Left ventricle myocardium superior (tissue), 1 donor: ENCODE data around the gene MOB1A. TPM values are rescaled to one million over a fixed set of nuclear protein-coding genes. Genes with fewer than 3 reads are reported as not detected.
A peak's percentile ranks its signal among the peaks of the same experiment; 100 is the strongest.

Source experiments
- ATAC-seq: fragments of 200-7000 bp; cut with Tn5 transposase; one replicate; pipeline ENCODE4 v1.9.1; 2020; ENCODE audit warnings: mild to moderate bottlenecking, moderate library complexity
- DNase-seq: peaks from one replicate; pipeline ENCODE4 v3.0.0-alpha.2; 2020
- intact Hi-C: fragments of 100-400 bp; cut with micrococcal nuclease; formaldehyde crosslinking; loops from one replicate; pipeline ENCODE4 v1.11.0; 2022
- total RNA-seq: library from RNA; stranded (reverse); fragmentation: NEBNext Ultra II Directional; extraction: Animal tissue kit (Norgen Biotek cat#: 25700); gene quantifications from one replicate; pipeline ENCODE4 v1.2.1, GENCODE V29; 2021
- donor health status: DM: no; HTN: yes; CAD: no; lungs with severe emphysema.

The MOB1A gene
- total RNA-seq, 1 donor from 2014 or later, result 55.6 TPM

DNA sequence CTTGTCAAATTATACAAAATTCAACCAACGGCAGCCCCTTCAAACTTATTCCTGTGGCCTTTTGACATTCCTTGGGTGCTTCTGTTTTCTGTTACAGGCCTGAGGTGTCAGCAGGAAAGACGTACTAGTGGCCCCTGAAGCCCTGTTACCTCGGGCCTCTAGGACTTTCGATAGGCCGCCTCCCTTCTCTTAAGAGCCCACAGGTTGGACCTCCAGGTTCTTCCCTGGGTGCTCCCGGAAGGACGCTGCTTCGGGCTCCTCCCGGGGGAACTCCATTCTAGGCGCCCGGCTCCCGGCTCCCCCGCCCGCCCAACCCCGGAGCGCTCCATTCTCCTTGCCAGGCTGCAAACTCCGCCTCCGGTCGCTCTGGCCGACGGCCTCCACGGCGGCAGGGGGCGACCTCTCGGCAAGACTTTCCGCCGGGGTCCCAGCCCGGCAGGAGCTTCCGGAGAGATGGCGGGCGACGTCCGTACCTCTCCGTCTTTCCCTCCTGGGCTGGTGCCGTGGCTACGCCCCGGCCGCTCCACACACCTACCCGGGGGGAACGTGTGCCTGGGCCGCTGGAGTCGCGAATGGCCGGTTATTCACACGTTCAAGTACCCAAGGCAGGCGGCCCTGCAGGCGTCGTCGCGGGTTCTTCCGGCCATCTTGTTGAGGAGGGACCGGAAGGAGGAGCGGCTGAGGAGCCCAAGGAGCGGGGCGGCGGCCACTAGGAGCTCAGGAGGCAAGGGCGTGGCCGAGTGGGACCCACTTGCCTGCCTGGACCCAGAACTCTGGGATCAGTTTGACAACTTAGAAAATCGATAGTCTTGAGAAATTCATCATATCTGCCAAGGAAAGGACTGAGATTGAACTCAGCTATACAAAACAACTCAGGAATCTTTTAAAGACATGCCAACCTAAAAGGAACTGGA lies 58.5 kb downstream of the MOB1A start:
- intact Hi-C loops, result no loop called here
- DNase-seq (peak; percentile 88), ATAC-seq (peak; percentile 100)

DNA sequence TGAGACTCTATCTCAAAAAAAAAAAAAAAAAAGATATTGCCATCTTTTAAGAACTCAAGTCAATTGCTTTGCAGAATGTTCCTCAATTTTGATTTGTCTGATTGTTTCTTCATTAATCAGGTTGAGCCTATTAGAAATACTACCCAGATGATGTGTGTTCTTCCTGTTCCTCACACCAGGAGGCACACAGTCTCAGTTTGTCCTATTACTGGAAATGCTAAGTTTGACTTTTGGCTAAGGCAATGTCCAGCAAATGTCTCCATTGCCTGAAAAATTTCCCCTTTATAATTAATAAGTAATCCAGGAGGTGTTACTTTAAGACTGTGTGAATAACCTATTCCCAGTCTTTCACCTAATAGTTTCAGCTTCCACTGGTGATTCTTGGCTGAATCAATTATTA lies 59.3 kb downstream of the MOB1A start:
- intact Hi-C loops, result no loop called here

DNA sequence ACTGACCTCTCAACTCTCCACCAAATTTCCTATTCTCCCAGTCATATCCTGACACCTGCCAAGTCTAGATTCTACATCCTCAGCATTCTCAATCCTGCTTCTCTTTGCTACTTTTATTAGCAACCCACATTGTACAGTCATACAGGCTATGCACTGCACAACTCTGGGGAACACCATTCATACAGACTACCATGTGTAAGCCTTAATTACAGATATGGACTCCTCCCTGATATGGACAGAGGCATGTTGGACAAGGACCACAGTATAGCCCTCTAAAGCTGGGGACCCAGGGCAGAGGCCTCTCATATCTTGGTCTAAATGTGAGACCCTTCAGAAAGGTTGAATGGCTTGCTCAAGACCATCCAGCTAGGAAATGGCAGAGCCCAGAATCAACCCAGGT lies 67.3 kb downstream of the MOB1A start:
- no peak for DNase-seq
- no peak for ATAC-seq
- intact Hi-C loops, result no loop called here

More for the DNA sequence above, 59.3 kb downstream of the MOB1A start:
- DNase-seq, result no peak
- ATAC-seq, result no peak

DNA sequence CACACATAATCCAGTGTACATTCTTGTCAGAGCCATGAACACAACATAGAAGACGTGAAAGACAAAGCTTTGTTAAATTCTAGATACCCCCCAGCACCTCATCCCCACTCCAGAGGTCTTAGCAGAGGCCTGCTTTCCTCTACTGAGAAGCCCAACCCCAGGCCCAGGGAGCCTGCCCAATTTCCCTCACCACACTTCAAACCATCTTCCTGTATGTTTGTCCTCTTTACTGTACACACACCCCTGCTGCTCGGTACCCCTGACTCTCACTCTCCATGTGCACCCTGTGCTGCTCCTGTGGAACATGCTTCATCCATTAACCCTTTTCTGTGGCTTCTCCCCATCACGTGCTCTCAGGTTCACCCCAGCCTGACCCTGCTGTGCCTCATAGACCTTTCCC lies 68.1 kb downstream of the MOB1A start:
- no peak for ATAC-seq
- no peak for DNase-seq
- intact Hi-C loops, result no loop called here

DNA sequence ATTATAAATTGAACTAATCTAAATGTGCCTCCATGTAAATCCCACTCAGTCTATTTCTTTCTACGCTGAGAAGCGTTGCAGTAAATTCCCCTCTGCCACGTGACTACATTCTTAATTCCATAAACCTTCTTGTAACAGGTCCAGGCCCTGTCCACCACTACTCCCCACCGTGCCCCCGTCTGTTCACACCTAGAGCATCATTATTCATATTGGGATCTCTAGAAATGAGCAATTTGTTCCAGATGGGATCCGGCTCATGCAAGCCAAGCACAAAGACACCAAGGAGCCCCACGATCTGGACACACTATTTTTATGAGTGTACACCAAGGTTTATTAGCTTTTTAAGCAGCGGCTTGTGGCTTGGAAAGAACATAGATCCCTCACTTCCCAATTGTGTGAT lies 69.1 kb downstream of the MOB1A start:
- DNase-seq (no peak), ATAC-seq (no peak)
- intact Hi-C loops, result no loop called here

DNA sequence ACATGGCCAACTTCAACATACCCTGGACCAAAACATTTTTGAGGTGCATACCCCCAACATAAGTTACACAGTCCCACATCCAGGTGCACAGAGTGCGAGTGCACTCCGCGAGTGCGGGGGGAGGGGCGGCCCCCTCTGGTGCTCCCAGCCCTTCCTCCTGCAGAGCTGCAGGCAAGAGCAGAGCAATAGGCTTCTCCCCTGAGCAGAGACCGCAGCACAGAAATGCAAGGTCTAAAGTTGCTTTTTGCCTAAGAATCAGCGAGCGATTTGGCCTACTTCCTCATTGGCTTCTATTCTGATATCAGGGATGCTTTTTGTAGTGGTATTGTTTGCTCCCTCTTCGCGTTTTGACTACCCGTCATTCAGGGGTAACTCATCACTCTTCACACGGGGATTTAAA lies 71.6 kb downstream of the MOB1A start:
- intact Hi-C loops, result no loop called here
- DNase-seq, result no peak
- no peak for ATAC-seq

DNA sequence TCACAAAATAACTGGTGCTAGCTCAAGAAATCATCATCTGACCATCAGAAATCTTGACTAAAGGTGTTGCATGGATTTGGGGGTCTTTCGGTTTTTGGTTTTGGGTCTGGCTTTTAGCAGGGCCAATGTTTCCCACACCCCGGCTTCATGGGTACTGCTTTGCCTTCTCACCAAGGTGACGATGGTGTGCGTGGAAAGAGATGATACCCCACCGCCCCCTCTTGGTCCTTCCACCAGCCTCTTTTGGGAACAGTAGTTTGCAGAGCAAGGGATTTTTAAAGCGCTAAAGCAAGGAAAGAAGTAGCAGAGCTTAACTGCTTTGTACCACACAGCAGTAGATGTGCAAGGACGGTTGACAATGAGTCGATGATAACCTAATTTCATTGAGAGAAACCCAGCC lies 73.3 kb downstream of the MOB1A start:
- no peak for ATAC-seq
- DNase-seq, result no peak
- intact Hi-C loops, result no loop called here

DNA sequence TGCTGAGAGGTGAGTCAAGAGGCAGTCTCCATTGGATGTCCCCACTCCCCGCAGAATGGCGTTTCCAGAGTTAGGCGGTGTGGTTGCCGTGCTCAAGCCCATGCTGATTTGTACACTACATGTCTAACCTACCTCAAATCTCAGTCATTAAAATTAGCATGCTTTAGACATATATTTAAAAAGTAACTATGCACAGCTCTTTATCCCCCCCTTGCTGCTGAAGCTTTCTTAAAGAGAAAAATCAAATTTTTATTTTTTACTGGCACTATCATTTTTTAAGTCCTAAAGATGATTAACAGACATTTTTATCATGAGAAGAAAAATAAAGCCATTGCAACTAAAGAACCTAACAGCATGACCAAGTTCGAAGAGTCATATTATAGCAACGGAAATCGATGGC lies 73.8 kb downstream of the MOB1A start:
- DNase-seq, result no peak
- ATAC-seq, result no peak
- intact Hi-C loops, result no loop called here

DNA sequence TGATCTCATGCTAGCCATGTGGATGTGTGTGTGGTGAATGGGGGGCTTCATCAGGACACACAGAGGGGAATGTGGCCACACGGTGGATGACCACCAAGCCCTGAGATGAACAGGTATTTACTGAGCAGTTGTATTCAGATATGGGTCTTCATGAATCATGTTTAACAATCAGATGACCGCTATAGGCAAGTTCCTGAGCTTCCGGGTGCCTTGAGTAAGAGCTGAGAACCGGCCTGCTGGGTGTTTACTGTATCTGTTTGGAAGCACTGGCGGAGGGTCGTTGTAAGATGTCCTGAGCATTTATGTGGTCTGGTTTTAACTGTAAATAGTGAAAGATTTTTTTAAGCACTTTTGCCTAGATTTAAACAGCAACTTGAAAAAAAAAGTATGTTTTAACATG lies 74.9 kb downstream of the MOB1A start:
- ATAC-seq, result no peak
- DNase-seq, result no peak
- intact Hi-C loops, result no loop called here

Other genes starting within 250 kb of the MOB1A start
- gene TET3, start 194.0 kb downstream of the MOB1A start, total RNA-seq, result 3.3 TPM
- 89.9 TPM for gene BOLA3, start 31.0 kb downstream of the MOB1A start, total RNA-seq
- gene MTHFD2, start 19.7 kb upstream of the MOB1A start, total RNA-seq, result 20.0 TPM
- gene SLC4A5, start 164.5 kb upstream of the MOB1A start, total RNA-seq, result 2.2 TPM
- gene DCTN1, start 201.4 kb upstream of the MOB1A start, total RNA-seq, result 177 TPM
- gene C2orf81, start 242.7 kb upstream of the MOB1A start, total RNA-seq, result 0.79 TPM
- 4.4 TPM for gene WDR54, start 242.9 kb upstream of the MOB1A start, total RNA-seq